Mesendoderm (in vitro differentiated cells): ENCODE data around the gene FLT3. TPM values are rescaled to one million over a fixed set of nuclear protein-coding genes. Genes with fewer than 3 reads are reported as not detected.
"Not testable (repeated sequence)": the region's sequence is repeated elsewhere in the genome, so short reads cannot be mapped to it uniquely, and the experiment has no call there.

ENCODE experiments used
- DNase-seq: peaks from one replicate; pipeline ENCODE4 v3.0.0; 2013
- H2AK5ac ChIP-seq: 2 replicates; pipeline ENCODE4 v1.6.1; 2013; ENCODE audit warnings: low read length, inconsistent platforms
- H2BK120ac ChIP-seq: 2 replicates; pipeline ENCODE4 v1.6.1; 2013; ENCODE audit warnings: low read depth, mild to moderate bottlenecking, low read length, moderate library complexity, mixed read lengths
- H2BK15ac ChIP-seq: replicated peaks from 2 replicates; pipeline ENCODE4 v1.6.1; 2013; ENCODE audit warnings: low read depth, mild to moderate bottlenecking, moderate library complexity
- H2BK5ac ChIP-seq: 2 replicates; pipeline ENCODE4 v1.6.1; 2013; ENCODE audit warnings: low read length, inconsistent platforms
- H3K18ac ChIP-seq: 2 replicates; pipeline ENCODE4 v1.6.1; 2013; ENCODE audit warnings: mild to moderate bottlenecking, low read length, mixed read lengths
- H3K23ac ChIP-seq: one replicate; pipeline ENCODE4 v1.6.1; 2013; ENCODE audit warnings: low read length
- H3K27ac ChIP-seq: 2 replicates; pipeline ENCODE4 v1.5.1; 2013; ENCODE audit warnings: low read depth, mild to moderate bottlenecking, inconsistent platforms, low read length, moderate library complexity
- H3K27me3 ChIP-seq: 2 replicates; pipeline ENCODE4 v1.6.1; 2013; ENCODE audit warnings: low read length, control low read depth, mild to moderate bottlenecking, inconsistent platforms; ENCODE audit not compliant: insufficient read depth, poor library complexity
- H3K36me3 ChIP-seq: 2 replicates; pipeline ENCODE4 v1.6.1; 2013; ENCODE audit warnings: low read length, inconsistent platforms; ENCODE audit not compliant: control insufficient read depth, insufficient read depth
- H3K4ac ChIP-seq: one replicate; pipeline ENCODE4 v1.6.1; 2013; ENCODE audit warnings: low read depth, mild to moderate bottlenecking, low read length, moderate library complexity
- H3K4me1 ChIP-seq: 2 replicates; pipeline ENCODE4 v1.6.1; 2013; ENCODE audit warnings: low read depth, low read length, inconsistent platforms; ENCODE audit not compliant: control insufficient read depth
- H3K4me2 ChIP-seq: 2 replicates; pipeline ENCODE4 v1.6.1; 2013; ENCODE audit warnings: low read length
- H3K4me3 ChIP-seq: 2 replicates; pipeline ENCODE4 v1.5.1; 2013; ENCODE audit warnings: mild to moderate bottlenecking, low read length
- H3K56ac ChIP-seq: one replicate; pipeline ENCODE4 v1.6.1; 2013; ENCODE audit warnings: low read length
- H3K79me1 ChIP-seq: 2 replicates; pipeline ENCODE4 v1.6.1; 2013; ENCODE audit warnings: low read length, inconsistent platforms
- H3K79me2 ChIP-seq: 2 replicates; pipeline ENCODE4 v1.6.1; 2013; ENCODE audit warnings: mild to moderate bottlenecking, low read length; ENCODE audit not compliant: control insufficient read depth, insufficient read depth
- H3K9ac ChIP-seq: 2 replicates; pipeline ENCODE4 v1.6.1; 2013; ENCODE audit warnings: low read length, inconsistent platforms
- H4K5ac ChIP-seq: one replicate; pipeline ENCODE4 v1.6.1; 2013; ENCODE audit warnings: low read length
- H4K8ac ChIP-seq: one replicate; pipeline ENCODE4 v1.6.1; 2013; ENCODE audit warnings: low read depth, mild to moderate bottlenecking, control low read depth, low read length, moderate library complexity
- WGBS: extraction: QIAGEN DNeasy Blood & Tissue Kit; methylation state at CpG from one replicate; pipeline ENCODE4 v1.1.7; 2013; ENCODE audit warnings: low lambda C conversion rate, missing lambda C conversion rate; ENCODE audit not compliant: insufficient coverage; ENCODE audit errors: extremely low coverage; 5-methylcytosine and 5-hydroxymethylcytosine counted together
- polyA plus RNA-seq, 2 experiments: library from polyadenylated mRNA; stranded (reverse); fragments of 200-250 nt; gene quantifications; one replicate each; pipeline ENCODE4 v1.2.3, GENCODE V29; 2013

The FLT3 gene
- 0.13 TPM for polyA plus RNA-seq (2013, experiment 1 of 2)
- polyA plus RNA-seq (2013, experiment 2 of 2), result 0.13 TPM

- H3K36me3 ChIP-seq, result no peaks in the 10 kb centered on the region
- H3K4me2 ChIP-seq, result peak within 1 kb of the TSS; percentile 88
- no peak within 1 kb of the TSS for H2BK15ac ChIP-seq
- peak; percentile 79 for DNase-seq
- H3K9ac ChIP-seq, result peak within 1 kb of the TSS; percentile 59
- no peak within 1 kb of the TSS for H3K23ac ChIP-seq
- H3K79me1 ChIP-seq, result no peaks in the 10 kb centered on the region
- H3K27ac ChIP-seq, result no peak within 1 kb of the TSS
- H3K4me1 ChIP-seq, result no peaks in the 10 kb centered on the region
- WGBS, result no CpG with 5 or more reads among the region's 106 CpGs
- H2BK5ac ChIP-seq, result no peak within 1 kb of the TSS
- no peak within 1 kb of the TSS for H4K8ac ChIP-seq
- no peaks in the 10 kb centered on the region for H3K79me2 ChIP-seq
- no peak within 1 kb of the TSS for H2BK120ac ChIP-seq
- H3K27me3 ChIP-seq, result peaks cover 16% of the 10 kb centered on the region
- H3K56ac ChIP-seq, result peak within 1 kb of the TSS; percentile 73
- H3K4ac ChIP-seq, result no peak within 1 kb of the TSS
- H4K5ac ChIP-seq, result no peak within 1 kb of the TSS
- no peak within 1 kb of the TSS for H2AK5ac ChIP-seq
- peak within 1 kb of the TSS; percentile 52 for H3K18ac ChIP-seq
- peak within 1 kb of the TSS; percentile 24 for H3K4me3 ChIP-seq
Measured at GRCh38 chr13:28100150-28101121, at the start of gene FLT3. FLT3 (minus strand) TSS chr13:28100576; CDS start chr13:28100510, 66 bp downstream.

- H3K79me2 ChIP-seq, result peaks cover 74% of the 10 kb centered on the region
- no peak overlapping the region for H2BK5ac ChIP-seq
- H3K56ac ChIP-seq, result no peak overlapping the region
- H2BK120ac ChIP-seq, result no peak overlapping the region
- no peak overlapping the region for H4K8ac ChIP-seq
- H3K9ac ChIP-seq, result no peak overlapping the region
- no peak overlapping the region for H3K18ac ChIP-seq
- peaks cover 3% of the 10 kb centered on the region for H3K79me1 ChIP-seq
- no peak for DNase-seq
- no peak overlapping the region for H3K4me2 ChIP-seq
- no peaks in the 10 kb centered on the region for H3K27me3 ChIP-seq
- no peak overlapping the region for H3K4me3 ChIP-seq
- H3K4me1 ChIP-seq, result no peaks in the 10 kb centered on the region
- no peaks in the 10 kb centered on the region for H3K36me3 ChIP-seq
- no peak overlapping the region for H2BK15ac ChIP-seq
- no CpG with 5 or more reads among the region's 1 CpG for WGBS
- H4K5ac ChIP-seq, result no peak overlapping the region
- no peak overlapping the region for H3K23ac ChIP-seq
- no peak overlapping the region for H2AK5ac ChIP-seq
- no peak overlapping the region for H3K4ac ChIP-seq
- H3K27ac ChIP-seq, result no peak overlapping the region
Measured at GRCh38 chr13:28147495-28147894, 47.1 kb upstream of the FLT3 start.

- Histone ChIP-seq H3K36me3 (no peaks in the 10 kb centered on the region), H3K79me2 (peaks cover 80% of the 10 kb centered on the region), H3K27me3 (no peaks in the 10 kb centered on the region), H2AK5ac (no peak overlapping the region), H3K4me1 (no peaks in the 10 kb centered on the region), H2BK5ac (no peak overlapping the region), H2BK15ac (no peak overlapping the region), H3K27ac (no peak overlapping the region), H3K4ac (no peak overlapping the region), H3K79me1 (peaks cover 3% of the 10 kb centered on the region), H4K5ac (no peak overlapping the region), H3K4me3 (no peak overlapping the region), H3K4me2 (no peak overlapping the region), H3K23ac (no peak overlapping the region), H3K56ac (no peak overlapping the region), H2BK120ac (no peak overlapping the region), H3K9ac (no peak overlapping the region), H3K18ac (no peak overlapping the region), H4K8ac (no peak overlapping the region)
- no CpG with 5 or more reads among the region's 6 CpGs for WGBS
- no peak for DNase-seq
Measured at GRCh38 chr13:28145049-28145448, 44.7 kb upstream of the FLT3 start.

GRCh38 chr13:28141542-28141941 is 41.2 kb upstream of the FLT3 start:
- not testable (repeated sequence) for H4K8ac ChIP-seq, H2BK5ac ChIP-seq, H3K23ac ChIP-seq, H4K5ac ChIP-seq, H2AK5ac ChIP-seq, H3K4me1 ChIP-seq, H3K4me3 ChIP-seq, H2BK120ac ChIP-seq, H3K18ac ChIP-seq, H3K27me3 ChIP-seq, H2BK15ac ChIP-seq, H3K4ac ChIP-seq, H3K79me1 ChIP-seq, H3K36me3 ChIP-seq
- Histone ChIP-seq H3K79me2 (peaks cover 60% of the 10 kb centered on the region), H3K4me2 (peak overlapping the region; percentile 26), H3K56ac (peak overlapping the region; percentile 81), H3K9ac (peak overlapping the region; percentile 55), H3K27ac (peak overlapping the region; percentile 75)
- no CpG with 5 or more reads among the region's 10 CpGs for WGBS
- DNase-seq, result peak; percentile 94

- Histone ChIP-seq H2AK5ac (no peak overlapping the region), H2BK120ac (no peak overlapping the region), H2BK15ac (no peak overlapping the region), H3K27me3 (no peaks in the 10 kb centered on the region), H3K36me3 (no peaks in the 10 kb centered on the region), H4K8ac (no peak overlapping the region), H2BK5ac (no peak overlapping the region), H3K56ac (peak overlapping the region; percentile 75), H3K4me1 (no peaks in the 10 kb centered on the region), H4K5ac (no peak overlapping the region), H3K23ac (no peak overlapping the region), H3K9ac (peak overlapping the region; percentile 93), H3K18ac (no peak overlapping the region), H3K4me3 (no peak overlapping the region), H3K79me1 (peaks cover 2% of the 10 kb centered on the region), H3K79me2 (peaks cover 52% of the 10 kb centered on the region), H3K4ac (no peak overlapping the region), H3K4me2 (no peak overlapping the region), H3K27ac (peak overlapping the region; percentile 100)
- no CpG with 5 or more reads among the region's 10 CpGs for WGBS
- DNase-seq, result peak; percentile 75
Measured at GRCh38 chr13:28140433-28141125, 40.2 kb upstream of the FLT3 start.
